Measurements from ENCODE around the gene MAP3K1.

- TF ChIP-seq CTCF (conservative IDR thresholded peaks at IDR 0.05) (no peak), ZFX (IDR thresholded peaks at IDR 0.05) (no peak)
Observed at GRCh38 chr5:56810826-56811225, 4.5 kb upstream of the MAP3K1 start.
